ENCODE results near the gene SRRM3.
"Not testable (repeated sequence)": the region's sequence is repeated elsewhere in the genome, so short reads cannot be mapped to it uniquely, and the experiment has no call there.

SRRM3 gene

DNA sequence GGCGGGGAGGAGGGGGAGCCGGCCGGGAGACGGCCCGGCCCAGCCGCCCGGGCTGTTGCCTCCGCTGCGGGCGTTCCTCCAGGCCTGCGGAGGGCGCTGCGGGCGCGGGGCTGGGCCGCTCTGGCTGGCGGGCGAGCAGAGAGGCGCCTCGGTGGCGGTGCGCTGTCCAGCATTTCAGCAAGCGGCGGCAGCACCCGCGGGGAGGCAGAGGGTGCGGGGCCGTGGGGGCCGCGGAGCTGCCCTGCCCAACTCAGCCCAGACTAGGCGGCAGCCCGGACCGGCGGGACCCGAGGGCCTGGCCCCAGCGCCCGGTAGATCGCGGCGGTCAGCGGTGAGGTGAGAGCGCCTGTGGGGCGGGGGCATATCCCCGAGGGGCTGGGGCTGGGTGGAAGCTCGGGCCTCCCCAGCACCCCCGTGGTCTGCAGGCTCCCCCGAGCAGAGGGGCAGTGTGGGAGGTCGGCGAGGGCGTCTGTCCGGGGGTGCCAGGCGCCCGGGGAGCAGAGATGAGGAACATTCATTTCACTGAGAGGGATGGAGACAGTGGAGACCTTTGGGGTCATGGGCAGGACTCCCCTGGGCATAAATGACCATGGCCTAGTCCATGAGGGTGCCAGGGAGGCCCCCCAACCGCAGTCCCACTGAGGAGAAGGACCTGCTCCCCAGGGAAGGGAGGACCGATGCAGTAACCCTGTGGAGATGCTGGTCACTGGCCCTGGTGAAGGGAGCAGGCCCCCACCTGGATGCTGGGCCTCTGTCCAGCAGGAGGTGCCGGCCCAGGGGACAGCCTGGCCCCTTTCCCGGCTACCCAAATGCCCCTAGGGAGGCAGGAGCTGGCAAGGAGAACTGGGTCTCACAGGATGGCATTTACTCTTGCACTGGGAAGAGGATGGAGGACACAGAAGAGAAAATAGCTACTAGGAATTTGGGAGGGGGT lies at the start of gene SRRM3:
SRRM3 (plus strand) TSS at position 165 of the 934 bp plus-strand sequence. CDS start 33,171 bp downstream, outside the sequence.
- peak; percentile 79 for DNase-seq

- DNase-seq, result no peak
Measured at GRCh38 chr7:76151932-76152331, 49.8 kb upstream of the SRRM3 start.

DNA sequence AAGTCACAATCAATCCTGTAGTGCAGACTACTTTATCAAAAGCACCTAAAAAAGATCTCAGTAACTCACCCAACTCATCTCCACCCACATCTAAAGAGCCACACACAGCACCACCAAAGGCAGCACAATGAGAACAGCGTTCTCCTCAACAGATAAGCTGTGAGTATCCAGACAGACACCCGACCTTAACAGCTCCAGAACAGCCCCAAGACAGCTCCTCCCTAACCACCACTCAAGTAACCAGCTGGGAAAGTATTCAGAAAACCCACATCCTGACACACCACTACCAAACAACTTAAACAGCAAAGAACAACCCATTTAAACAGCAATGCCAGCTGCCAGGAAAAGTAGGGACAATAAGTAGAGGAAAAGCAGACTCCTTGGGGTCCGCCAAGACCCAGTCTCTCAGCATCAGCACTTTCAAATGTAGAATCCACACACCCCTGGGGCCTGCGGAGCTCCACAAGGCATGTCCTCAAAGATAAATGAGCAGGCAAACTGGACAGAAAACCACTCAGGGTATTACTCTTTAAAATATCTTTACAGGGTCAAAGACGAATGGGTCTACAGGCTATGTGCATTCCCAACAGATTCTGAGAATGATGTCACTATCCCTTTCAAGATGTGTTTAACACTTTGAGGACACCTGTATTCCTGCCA lies 48.0 kb upstream of the SRRM3 start:
- DNase-seq, result peak; percentile 26

DNA sequence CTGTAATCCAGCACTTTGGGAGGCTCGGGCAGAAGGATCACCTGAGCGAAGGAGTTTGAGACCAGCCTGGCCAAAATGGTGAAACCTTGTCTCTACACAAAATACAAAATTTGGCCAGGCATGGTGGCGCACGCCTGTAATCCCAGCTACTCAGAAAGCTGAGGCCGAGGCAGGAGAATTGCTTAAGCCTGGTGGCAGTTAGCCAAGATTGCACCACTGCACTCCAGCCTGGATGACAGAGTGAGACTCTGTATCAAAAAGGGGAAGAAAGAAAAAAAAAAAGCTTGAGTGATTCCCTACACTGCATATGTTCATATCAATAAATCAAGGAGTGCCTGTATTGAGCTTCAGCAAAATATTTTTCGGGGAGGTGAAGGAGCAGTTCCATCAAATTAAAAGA lies 45.8 kb upstream of the SRRM3 start:
- no peak for DNase-seq

DNA sequence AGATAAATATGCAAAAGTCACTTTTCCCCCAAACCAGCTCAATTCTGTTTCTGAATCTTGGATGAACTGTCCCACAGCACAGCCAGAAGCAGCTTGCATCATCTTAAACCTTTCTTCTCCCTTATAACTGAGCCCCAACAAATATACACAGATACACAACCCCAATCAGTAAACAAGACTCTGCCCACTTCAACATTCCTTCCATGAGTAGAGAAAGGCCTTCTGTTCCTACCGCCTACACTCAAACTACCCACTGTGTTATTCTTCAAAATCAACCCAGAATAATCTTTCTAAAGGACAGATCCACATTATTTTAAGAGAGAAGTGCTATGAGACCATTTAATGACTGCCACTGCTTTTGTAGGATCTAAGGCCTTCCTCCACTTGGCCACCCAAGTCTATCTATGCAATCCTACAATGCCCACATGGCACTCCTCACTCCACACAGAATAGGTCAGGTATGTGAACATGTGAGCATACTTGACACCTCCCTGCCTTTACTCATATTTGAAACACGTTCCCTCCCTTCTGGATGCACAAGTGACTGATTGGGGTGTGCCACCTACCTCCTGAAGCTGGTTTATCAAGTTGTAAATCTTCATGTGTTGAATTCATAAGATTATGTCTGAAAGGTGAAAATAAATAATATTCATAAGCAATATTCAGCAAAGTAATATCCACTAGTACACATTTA lies 44.6 kb upstream of the SRRM3 start:
- not testable (repeated sequence) for DNase-seq

DNA sequence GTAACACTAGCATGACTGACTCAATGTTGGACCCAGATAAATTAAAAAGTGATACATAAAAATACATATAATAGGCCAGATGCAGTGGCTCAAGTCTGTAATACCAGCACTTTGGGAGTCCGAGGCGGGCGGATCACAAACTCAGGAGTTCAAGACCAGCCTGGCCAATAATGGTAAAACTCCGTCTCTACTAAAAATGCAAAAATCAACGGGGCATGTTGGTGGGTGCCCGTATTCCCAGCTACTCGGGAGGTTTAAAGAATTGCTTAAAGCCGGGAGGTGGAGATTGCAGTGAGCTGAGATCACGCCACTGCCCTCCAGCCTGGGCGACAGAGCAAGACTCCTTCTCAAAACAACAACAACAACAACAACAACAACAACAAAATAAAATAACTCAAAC lies 43.3 kb upstream of the SRRM3 start:
- not testable (repeated sequence) for DNase-seq

DNA sequence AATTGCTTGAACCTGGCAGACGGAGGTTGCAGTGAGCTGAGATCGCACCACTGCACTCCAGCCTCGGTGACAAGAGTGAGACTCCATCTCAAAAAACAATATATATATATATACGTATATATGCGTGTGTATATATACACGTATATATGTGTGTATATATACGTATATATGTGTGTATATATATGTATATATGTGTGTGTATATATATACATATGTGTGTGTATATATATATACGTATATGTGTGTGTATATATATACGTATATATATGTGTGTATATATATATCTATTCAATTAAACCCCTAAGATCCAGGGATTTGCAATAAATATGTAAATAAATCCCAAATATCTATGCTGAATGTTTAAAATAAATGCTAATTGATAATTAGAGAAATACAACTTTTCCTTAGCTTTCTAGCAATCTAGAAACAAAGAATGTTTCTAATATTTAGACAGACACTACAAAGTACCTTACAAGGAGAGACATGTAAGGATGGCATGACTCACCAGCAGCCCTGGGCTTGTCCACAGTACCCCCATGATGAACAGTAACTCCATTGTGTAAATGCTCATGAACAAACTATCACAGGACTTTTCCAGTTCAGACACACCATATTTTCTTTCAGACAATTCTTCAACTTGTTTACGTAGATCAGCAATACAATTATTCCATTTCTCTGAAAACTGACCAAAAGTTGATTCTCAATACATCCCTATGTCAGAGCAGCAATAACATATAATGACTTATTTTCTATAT lies 39.1 kb upstream of the SRRM3 start:
- not testable (repeated sequence) for DNase-seq

DNA sequence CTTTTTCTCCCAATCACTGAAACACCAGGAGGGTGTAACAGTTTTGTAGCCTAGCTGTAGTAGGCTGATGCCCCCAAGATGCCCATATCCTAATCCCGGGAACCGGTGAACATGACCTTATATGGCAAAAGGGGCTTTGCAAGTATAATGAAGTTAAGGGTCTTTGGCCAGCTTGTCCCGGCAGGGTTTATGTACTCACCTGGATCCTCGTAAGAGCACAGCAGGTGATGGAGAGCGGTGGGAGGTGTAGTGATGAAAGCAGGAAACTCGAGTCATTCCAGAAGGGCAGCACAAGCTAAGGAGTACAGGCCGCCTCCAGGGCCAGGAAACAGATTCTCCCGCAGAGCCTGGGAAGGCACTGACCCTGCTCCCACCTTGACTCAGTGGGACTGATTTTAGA lies 37.9 kb upstream of the SRRM3 start:
- not testable (repeated sequence) for DNase-seq

GRCh38 chr7:76165106-76165972 lies 36.4 kb upstream of the SRRM3 start:
- DNase-seq, result no peak

DNA sequence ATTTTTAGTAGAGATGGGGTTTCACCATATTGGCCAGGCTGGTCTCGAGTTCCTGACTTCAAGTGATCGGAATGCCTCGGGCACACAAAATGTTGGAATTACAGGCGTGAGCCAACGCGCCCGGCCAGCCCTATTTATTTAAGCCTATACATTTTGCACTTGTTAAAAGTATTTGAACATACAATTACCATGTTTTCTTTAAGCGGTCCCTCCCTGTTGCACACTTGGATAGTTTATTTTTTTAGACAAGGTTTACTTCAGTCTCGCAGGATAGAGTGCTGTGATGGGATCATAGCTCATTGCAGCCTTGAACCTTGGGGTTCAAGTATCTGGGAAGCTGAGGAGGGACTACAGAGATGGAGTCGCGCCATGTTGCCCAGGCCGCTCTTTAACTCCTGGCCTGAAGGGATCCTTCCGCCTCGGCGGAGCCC lies 35.7 kb upstream of the SRRM3 start:
- no peak for DNase-seq

GRCh38 chr7:76166404-76167255 lies 35.1 kb upstream of the SRRM3 start:
- DNase-seq, result peak; percentile 85

GRCh38 chr7:76173566-76174205 lies 28.0 kb upstream of the SRRM3 start:
- DNase-seq, result no peak

DNA sequence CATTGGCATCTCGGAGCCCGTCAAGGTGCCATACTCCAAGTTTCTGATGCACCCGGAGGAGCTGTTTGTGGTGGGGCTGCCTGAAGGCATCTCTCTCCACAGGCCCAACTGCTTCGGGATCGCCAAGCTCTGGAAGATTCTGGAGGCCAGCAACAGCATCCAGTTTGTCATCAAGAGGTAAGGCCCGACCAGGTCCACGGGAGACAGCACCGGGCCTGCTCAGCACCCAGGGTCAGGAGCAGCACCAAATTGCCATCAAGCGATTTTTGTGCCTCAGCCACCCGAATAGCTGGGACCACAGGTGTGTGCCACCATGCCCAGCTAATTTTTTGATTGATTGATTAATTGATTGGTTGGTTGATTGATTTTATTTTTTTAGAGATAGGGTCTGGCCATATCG lies 24.7 kb upstream of the SRRM3 start:
- DNase-seq, result not testable (repeated sequence)

GRCh38 chr7:76179686-76180085 lies 22.0 kb upstream of the SRRM3 start:
- DNase-seq, result no peak

- no peak for DNase-seq
Measured at GRCh38 chr7:76182225-76182960, 19.3 kb upstream of the SRRM3 start.

- DNase-seq, result no peak
Measured at GRCh38 chr7:76185187-76185896, 16.4 kb upstream of the SRRM3 start.

GRCh38 chr7:76187272-76187671 lies 14.4 kb upstream of the SRRM3 start:
- DNase-seq, result no peak

GRCh38 chr7:76189276-76189675 lies 12.4 kb upstream of the SRRM3 start:
- no peak for DNase-seq

DNA sequence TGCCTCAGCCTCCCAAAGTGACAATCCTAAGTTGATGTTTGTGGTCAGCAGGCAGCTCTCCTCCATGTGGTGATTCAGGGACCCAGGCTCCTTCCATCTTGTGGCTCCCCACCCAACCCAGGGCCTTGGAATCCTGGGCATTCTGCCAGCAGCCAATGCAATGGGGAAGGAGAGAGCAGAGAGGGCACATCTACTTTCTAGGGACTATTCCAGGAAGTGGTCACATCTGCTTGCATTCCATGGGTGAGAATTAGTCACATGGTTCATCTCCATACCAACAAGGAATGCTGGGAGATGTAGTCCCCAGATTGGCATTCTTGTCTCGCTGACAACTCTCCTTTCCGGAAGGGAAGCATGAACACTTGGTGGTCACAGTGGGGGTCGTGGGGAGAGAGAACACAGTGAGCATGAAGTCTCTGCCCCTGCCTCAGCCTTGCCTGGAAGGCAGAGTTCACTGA lies 9.9 kb upstream of the SRRM3 start:
- DNase-seq, result no peak
